ENCODE data around the gene MRFAP1L1.
"Not testable (repeated sequence)": the region's sequence is repeated elsewhere in the genome, so short reads cannot be mapped to it uniquely, and the experiment has no call there.

The MRFAP1L1 gene

GRCh38 chr4:6688879-6689505 is 20.7 kb downstream of the MRFAP1L1 start:
- peak; percentile 39 to 54 (median 48) for DNase-seq (ENCODE audit: low read depth in 3 of 3)

DNA sequence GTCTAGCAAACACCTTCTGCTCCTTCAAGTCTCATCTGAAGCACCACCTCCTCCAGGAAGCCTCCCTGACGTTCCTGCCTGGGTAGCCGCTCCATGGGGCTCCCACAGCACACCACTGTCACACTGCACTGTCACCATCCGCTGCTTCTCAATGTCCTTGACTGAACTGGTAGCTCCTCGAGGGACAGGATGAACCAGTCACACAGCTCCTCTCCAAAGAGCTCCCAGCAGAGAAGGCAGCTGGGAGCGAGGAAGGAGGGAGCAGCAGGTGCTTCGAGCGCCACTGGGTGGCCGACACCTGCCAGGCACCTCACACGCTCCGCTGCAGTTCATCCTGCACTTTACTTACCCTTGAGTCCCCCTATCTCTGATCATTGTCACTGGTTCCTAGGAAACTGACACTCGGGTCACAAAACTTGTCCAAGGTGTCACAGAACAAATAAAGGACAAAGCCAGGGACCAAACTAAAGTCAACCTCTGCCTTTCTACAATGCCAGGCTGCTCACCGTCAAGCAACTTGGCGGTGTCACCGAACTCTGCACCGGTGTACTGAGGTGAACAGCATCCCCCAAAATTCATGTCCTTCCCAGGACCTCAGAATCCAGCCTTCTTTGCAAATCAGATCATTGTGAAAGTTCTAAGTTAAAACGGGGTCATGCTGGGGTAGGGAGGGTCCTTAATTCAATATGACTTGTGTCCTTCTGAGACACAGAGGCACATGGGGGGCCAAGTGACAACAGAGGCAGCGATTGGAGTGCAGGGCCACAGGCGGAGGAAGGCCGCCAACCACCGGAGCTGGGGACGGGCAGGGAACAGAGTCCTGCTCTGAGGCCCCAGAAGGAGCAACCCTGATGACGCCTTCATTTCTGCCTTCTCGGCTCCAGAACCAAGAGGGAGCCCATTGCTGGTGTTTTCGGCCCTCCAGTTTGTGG is 21.5 kb downstream of the MRFAP1L1 start:
- no peak for DNase-seq (ENCODE audit: low read depth in 3 of 3)

GRCh38 chr4:6686104-6686787 is 23.4 kb downstream of the MRFAP1L1 start:
- no peak for DNase-seq (ENCODE audit: low read depth in 3 of 3)

GRCh38 chr4:6684656-6685055 is 25.0 kb downstream of the MRFAP1L1 start:
- DNase-seq (ENCODE audit: low read depth in 3 of 3): no peak

- no peak for DNase-seq (ENCODE audit: low read depth in 3 of 3)
Measured at GRCh38 chr4:6682862-6683590, 26.6 kb downstream of the MRFAP1L1 start.

DNA sequence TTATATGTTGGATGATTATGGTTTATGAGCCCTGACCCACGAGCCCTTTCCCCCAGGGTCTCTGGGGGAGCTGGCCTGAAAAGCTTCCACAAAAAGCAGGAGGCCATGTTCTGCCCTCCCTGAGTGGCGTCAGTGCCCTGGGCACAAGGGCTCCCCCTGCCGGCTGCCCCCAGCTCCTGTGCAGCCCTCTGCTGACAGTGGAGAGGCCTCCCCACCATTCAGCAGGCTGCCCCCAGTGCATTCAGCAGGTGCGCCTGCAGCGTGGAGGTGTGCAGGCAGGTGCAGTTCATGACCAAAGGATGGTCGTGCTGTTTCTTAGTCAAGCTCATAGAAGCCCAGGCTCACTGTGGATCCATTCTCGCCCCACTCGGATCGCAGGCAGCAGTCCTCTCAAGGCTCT is 28.5 kb downstream of the MRFAP1L1 start:
- DNase-seq (ENCODE audit: low read depth in 3 of 3): no peak

GRCh38 chr4:6680372-6681034 is 29.2 kb downstream of the MRFAP1L1 start:
- no peak for DNase-seq (ENCODE audit: low read depth in 3 of 3)

GRCh38 chr4:6676722-6677558 is 32.7 kb downstream of the MRFAP1L1 start:
- DNase-seq (ENCODE audit: low read depth in 3 of 3): no peak

GRCh38 chr4:6674500-6675149 is 35.0 kb downstream of the MRFAP1L1 start:
- peak in 2 of 3 experiments; percentile 53 to 54 for DNase-seq (ENCODE audit: low read depth in 3 of 3)

DNA sequence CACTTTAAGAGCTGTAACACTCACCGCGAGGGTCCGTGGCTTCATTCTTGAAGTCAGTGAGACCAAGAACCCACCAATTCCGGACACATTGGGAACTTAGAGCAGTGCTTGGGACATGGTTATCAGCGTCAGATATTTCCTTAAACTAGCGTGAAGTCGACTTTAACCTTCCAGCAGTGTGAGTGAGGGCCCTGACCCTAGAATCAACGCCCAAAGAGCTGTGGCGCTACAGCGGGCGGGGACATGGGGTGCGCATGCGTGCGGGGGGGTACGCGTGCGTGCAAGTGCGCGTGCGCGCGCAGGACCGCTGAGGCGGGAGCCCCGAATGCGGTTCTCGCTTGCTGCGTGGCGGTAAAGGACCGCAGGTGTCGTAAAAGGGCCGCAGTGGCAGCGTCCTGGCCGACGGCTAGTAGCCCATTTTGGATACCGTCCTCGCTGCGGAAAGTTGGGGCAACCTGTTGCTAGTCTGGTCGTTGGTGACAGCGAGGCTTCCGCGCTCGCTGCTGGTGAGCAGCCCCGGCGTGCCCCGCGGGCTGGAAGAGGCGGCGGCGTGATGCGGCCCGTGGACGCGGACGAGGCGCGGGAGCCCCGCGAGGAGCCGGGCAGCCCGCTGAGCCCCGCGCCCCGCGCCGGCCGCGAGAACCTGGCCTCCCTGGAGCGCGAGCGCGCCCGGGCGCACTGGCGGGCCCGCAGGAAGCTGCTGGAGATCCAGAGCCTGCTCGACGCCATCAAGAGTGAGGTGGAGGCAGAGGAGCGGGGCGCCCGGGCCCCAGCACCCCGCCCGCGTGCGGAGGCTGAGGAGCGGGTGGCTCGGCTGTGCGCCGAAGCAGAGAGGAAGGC is 35.8 kb downstream of the MRFAP1L1 start:
- DNase-seq (ENCODE audit: low read depth in 3 of 3): peak; percentile 85 to 88 (median 85)

DNA sequence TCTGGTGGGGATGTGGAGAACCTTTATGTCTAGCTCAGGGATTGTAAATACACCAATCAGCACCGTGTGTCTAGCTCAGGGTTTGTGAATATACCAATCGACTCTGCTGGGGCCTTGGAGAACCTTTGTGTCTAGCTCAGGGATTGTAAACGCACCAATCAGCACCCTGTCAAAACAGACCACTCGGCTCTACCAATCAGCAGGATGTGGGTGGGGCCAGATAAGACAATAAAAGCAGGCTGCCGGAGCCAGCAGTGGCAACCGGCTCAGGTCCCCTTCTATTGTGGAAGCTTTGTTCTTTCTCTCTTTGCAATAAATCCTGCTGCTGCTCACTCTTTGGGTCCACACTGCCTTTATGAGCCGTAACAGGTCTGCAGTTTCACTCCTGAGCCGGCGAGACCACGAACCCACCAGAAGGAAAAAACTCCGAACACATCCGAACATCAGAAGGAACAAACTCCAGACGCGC is 36.4 kb downstream of the MRFAP1L1 start:
- peak in 1 of 3 experiments; percentile 42 for DNase-seq (ENCODE audit: low read depth in 3 of 3)

DNA sequence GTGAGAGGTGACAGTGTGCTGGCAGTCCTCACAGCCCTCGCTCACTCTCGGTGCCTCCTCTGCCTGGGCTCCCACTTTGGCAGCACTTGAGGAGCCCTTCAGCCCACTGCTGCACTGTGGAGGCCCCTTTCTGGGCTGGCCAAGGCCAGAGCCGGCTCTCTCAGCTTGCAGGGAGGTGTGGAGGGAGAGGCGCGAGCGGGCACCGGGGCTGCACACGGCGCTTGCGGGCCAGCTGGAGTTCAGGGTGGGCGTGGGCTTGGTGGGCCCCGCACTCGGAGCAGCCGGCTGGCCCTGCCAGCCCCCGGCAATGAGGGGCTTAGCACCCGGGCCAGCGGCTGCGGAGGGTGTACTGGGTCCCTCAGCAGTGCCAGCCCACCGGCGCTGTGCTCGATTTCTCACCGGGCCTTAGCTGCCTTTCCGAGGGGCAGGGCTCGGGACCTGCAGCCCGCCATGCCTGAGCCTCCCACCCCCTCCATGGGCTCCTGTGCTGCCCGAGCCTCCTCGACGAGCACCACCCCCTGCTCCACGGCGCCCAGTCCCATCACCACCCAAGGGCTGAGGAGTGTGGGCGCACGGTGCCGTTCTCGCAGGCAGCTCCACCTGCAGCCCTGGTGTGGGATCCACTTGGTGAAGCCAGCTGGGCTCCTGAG is 37.0 kb downstream of the MRFAP1L1 start:
- not testable (repeated sequence) for DNase-seq (ENCODE audit: low read depth in 3 of 3)

DNA sequence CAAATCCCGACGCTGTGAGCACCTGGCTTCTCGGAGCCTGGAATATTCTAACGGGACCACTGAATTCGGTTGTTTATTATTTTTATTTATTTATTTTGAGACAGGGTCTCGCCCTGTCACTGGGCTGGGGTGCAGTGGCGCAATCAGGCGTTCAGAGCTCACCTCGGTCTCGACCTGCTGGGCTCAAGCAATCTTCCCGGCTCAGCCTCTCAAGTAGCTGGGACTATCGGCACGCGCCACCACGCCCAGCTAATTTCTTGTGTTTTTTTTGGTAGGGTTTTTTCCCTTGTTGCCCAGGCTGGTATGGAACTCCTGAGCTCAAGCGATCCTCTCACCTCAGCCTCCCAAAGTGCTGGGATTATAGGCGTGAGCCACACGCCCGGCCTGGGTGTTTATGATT is 37.5 kb downstream of the MRFAP1L1 start:
- no peak for DNase-seq (ENCODE audit: low read depth in 3 of 3)

DNA sequence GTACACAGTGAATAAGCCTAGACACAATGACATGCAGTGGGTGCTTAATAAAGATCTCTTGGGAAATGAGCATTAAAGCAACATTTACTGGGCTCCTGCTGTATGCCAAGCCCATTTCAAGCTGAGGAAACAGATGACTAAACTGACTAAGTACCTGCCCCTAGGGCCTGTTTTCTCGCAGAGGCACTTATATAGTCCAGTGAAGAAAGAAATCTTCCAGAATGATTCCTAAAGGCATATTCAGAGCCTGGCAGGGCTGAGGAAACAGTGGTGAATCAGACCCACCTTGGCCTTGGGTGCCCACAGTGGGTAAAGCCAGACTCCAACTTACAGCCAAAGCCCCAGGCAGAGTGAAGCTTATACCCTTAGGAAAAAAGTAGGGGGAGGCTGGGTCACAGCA is 38.0 kb downstream of the MRFAP1L1 start:
- no peak for DNase-seq (ENCODE audit: low read depth in 3 of 3)

DNA sequence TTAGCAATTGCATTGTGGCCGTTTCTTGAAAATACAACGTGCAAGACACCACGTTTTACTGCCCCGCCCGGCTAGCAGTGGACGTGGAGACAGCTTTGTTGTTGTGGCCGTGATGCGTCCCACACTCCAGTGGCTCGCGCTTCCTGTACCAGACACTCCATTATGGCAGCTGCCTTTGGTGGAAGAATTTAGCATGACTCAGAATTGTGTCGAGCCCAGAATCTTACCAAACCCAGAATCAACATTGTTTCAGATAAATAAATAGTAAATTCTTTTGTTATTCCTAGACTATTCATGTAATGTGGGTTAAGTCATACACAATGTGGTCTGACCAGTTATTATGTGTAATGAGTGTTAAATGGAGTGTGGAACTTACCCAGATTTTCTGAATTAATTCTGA is 41.3 kb downstream of the MRFAP1L1 start:
- no peak for DNase-seq (ENCODE audit: low read depth in 3 of 3)

DNA sequence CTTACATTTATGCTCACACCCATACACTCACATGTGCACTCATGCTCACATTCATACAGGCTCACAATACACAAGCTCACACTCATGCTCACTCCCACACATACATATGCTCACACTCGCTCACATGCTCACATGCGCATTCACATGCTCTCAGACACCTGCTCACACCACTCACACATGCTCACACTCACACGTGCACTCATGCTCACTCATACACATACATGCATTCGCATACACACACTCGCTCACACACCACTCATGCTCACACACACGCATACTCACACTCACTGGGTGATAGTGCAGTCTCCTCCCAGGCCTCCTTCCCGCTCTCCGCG is 44.4 kb downstream of the MRFAP1L1 start:
- no peak for DNase-seq (ENCODE audit: low read depth in 3 of 3)

GRCh38 chr4:6663596-6664393 is 45.9 kb downstream of the MRFAP1L1 start:
- no peak for DNase-seq (ENCODE audit: low read depth in 3 of 3)

GRCh38 chr4:6662591-6662990 is 47.1 kb downstream of the MRFAP1L1 start:
- no peak for DNase-seq (ENCODE audit: low read depth in 3 of 3)
